HG02884 (cell line): Measurements from ENCODE around the gene FCER2.

Experiments used
- ATAC-seq: cut with Tn5 transposase; IDR thresholded peaks from one replicate; pipeline ENCODE4 v1.9.1; 2021; ENCODE audit warnings: mild to moderate bottlenecking, moderate library complexity; ENCODE audit not compliant: unreplicated experiment

Gene FCER2

GRCh38 chr19:7704280-7705060 lies 2.5 kb upstream of the FCER2 start:
- no peak for ATAC-seq

- ATAC-seq: no peak
Observed at GRCh38 chr19:7703332-7703731, 1.4 kb upstream of the FCER2 start.

GRCh38 chr19:7701049-7701653 lies 780 bp downstream of the FCER2 start:
- ATAC-seq: no peak

- no peak for ATAC-seq
Observed at GRCh38 chr19:7699417-7700401, 2.2 kb downstream of the FCER2 start.

- no peak for ATAC-seq
Observed at GRCh38 chr19:7699003-7699402, 2.9 kb downstream of the FCER2 start.

DNA sequence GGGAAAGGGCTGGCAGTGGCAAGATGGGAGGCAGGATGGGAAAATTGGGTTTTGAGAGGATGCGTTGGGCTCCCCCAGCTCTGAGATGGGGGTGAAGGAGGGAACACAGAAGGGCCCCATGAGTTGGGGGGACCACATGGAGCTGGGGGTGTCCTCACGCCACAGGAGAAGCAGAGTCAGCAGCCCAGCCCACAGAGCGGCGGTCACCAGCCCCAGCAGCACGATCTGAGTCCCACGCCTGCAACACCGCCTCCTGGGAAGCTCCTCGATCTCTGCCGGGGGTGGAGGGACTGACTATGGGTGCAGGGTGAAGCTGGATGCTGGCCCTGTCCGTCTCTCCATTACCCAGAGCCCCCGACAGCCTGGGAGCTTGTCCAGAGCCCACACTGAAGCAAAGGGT lies 3.3 kb downstream of the FCER2 start:
- no peak for ATAC-seq

DNA sequence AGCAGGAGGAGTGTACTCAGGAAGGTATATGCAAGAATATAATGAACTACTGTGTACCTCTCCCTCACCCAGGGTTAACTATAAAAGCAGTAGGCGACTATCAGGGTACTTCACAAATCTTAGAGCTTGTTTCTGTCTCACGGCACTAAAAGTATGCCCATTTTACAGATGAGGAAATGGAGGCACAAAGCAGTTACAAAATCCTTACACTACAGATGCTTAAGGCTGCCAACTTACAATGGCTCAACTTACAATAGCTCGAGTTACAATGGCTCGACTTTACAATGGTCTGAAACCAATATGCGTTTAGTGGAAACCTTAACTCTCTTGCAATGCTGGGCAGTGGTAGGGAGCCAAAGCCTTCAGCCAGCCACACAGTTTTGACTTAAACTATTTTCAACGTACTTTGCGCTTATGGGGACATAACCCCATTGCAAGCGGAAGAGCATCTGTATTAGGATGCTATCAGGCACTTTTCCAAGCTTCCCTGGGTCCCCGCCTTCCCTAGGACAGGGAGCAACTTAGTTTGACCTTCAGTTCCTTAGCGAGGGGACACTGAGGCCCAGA lies 4.1 kb downstream of the FCER2 start:
- no peak for ATAC-seq

DNA sequence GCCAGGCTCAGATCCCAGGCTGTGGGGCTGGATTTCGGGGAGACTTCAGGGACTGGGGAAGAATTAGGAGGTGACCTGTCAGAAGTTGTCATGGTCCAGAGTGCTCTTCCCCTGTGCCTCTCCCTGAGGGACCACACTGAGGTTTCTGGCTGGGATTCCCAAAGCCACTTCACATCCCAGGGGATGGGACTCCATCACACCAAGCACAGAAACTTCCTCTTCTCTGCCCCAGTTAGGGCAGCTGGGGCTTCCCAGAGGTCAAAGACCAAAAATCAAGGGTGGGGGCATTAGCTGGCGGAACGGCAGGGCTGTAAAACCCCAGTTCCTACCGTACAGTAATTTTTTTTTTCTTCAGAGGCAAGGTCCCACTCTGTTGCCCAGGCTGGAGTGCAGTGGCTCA lies 7.4 kb downstream of the FCER2 start:
- no peak for ATAC-seq

DNA sequence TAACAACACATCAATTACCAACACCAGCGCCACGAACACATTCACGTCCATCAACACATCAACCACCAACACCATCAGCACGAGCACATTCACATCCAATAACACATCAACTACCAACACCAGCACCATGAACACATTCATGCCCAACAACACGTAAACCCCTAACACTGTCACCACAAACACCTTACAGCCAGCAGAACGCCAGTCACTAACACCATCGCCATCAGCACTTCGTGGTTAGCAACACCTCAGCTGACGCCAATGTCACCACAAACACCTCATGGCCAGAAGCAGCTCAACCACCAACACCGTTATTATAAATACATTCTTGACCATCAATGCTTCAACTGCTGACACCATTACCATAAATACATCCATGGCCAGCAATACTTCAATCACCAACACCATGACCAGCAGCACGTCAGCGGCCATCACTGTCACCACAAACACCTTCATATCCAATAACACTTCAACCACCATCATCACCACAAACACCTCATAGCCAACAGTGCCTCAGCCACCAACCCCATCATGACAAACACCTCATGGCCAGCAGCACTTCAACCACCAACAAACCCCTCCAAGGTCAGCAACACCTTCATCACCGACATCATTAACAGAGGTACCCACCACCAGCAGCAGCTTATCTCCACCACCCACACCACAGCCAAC lies 9.4 kb downstream of the FCER2 start:
- ATAC-seq: no peak

DNA sequence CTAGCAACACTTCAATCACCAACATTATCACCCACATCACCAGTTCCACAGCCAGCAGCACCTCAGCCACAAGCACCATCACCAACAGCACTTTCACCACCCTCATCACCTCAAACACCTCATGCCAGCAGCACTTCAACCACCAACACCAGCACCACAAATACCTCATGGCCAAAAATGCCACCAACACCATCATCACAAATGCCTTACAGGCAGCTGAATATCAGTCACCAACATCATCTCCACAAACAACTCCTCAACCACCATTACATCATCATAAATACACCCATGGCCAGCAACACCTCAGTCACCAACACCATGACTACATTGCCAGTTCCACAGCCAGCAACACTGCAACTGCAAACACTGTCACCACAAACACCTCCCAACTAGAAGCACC lies 10.4 kb downstream of the FCER2 start:
- ATAC-seq: no peak

- no peak for ATAC-seq
Observed at GRCh38 chr19:7690779-7691258, 11.1 kb downstream of the FCER2 start.

- ATAC-seq: no peak
Observed at GRCh38 chr19:7689165-7689564, 12.8 kb downstream of the FCER2 start.

DNA sequence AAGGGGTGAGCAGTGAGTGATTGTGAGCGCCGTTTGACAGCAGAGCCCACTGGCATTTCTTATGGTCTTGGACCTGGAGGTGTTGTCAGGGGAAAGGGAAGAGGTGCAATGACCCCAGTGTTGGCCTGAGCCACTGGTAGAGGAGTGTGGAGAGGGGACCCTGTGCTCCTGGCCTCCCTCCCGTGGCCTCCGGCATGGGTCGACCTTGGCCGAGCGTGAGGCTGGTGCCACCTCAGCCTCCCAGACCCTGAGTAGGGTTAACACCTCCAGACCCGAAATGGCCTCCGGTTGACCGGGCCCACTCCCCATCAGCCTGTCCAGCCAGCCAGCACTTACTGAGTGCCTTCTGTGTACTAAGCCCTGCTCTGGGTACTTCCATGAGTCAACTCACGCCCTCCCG lies 14.8 kb downstream of the FCER2 start:
- no peak for ATAC-seq

DNA sequence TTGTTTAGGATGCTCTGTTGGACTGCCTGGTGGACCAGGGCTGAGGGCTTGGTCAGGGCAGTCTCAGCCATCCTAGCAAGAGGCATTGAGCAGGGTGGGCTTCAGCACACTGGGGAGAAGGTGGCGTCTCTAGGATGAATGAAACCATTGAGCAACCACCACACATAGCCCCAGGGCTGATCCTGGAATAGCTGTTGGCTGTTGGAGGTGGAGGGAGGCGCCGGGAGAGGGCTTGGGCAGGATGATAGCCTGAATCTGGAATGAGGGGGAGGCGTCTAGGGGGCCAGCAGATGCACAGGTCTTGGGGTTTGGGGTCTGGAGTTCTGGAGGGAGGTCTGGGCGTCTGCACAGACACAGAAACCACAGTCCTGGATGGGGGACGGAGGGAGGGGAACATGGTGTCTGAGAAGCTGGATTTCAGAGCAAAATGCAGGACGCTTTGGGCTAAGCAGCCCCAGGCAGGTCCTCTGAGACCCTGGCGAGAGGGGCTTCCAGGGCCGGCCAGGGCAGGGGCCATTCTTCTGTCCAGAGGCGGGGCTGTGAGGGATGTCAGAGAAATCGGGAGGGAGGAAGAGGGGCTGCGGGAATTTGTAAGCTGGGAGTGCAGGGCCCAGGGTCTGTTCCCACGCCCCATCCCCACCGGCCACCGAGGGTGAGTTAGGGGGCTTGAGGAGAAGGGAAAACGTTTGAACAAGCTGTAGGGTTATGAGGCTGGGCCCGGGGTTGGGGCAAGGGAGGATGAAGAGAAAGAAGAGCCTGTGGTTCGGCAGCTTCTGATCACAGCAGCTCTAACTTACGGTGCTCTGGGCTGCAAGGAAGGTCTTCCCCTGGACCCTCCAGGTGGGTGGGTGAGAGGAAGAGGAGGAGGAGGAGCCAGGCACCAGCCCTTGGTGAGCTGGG lies 16.1 kb downstream of the FCER2 start:
- no peak for ATAC-seq

DNA sequence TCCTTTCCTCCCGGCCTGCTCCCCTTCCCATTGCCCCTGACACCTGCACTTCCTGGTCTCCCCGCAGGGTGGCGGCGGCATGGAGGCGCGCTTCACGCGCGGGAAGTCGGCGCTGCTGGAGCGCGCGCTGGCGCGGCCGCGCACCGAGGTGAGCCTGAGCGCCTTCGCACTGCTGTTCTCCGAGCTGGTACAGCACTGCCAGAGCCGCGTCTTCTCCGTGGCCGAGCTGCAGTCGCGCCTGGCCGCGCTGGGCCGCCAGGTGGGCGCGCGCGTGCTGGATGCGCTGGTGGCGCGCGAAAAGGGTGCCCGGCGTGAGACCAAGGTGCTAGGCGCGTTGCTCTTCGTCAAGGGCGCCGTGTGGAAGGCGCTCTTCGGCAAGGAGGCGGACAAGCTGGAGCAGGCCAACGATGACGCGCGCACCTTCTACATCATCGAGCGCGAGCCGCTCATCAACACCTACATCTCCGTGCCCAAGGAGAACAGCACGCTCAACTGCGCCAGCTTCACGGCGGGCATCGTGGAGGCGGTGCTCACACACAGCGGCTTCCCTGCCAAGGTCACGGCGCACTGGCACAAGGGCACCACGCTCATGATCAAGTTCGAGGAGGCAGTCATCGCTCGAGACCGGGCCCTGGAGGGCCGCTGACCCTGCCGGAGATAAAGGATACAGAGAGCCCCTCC lies 19.6 kb downstream of the FCER2 start:
- no peak for ATAC-seq

DNA sequence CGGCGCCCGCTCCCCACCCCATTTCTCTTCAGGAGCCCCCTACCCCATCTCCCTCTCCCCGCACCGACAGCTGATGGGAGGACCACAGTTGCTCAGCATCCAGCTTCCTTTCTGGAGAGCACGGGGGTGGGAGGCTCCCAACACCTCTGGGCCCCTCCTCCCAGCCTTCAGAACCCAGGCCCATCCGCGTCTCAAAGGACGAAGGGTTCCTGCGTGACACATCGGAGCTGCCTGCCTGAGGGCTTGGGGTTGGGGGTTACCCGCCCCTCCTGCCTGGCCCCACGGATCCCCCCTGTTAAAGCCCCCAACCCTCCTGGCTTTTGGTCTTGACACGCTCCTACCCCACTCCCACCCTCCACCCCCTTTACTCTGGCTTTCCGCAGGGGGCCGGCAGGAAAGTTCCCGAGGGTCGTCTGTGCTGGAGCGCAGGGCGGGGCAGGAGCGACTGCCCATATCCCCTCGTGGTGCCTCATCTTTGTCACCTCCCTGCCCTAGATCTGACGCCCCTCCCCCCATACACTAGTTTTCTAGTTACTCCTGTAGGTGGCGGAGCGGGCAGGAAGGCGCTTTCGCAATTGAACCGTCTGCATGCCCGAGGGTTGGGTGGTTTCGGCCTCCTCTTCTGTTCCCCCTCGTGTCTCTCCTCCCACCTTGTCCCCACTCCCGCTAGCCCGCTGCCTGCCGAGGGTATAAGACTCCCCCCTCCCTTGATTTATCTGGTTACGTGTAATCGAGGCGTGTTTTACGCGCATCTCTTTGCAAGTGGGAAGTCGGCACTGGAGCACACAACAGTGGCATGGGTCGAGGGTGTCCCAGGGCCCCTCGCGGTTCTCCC lies 20.4 kb downstream of the FCER2 start:
- no peak for ATAC-seq

DNA sequence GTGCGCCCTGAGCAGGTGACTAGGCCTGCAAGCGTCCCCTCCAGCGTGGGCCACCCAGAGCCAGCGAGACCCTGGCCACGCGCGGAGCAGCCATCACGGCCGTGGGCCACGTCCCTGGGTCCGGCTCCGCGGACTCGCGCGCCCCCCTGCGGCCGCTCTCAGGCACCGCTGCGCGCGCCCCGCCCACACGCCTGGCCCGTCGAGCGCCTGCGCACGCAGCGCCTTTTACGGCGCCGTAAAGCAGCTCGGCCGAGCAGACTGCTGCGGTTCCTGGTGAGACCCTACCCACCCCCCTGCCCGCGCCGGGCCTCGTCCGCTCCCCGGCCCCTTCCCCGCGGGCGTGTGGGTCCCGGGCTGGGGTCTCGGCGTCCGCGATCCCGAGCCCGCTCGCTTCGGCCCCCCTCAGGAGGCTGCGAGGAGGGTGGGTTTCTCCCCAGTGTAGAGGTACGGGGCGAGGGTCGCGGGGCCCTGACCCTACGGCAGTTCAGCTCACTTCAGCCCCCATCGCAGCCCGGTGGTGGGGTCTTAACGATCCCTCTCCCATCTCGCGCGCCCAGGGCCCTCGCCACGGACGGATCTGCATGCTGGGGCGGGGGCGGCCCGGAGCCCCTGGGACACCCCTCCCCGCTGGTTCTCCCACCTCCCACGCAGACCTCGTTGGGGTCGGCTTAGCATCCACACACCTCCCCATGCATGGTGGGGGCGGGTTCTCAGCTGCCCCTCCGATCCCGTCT lies 21.2 kb downstream of the FCER2 start, which contains the start of gene TRAPPC5:
Gene TRAPPC5, plus strand, starts transcription at position 228 of the 734 bp plus-strand sequence. CDS start 1,421 bp downstream, outside the sequence.
- ATAC-seq: no peak
